Frontal cortex (tissue), 1 donor: ENCODE results near the gene XPA. TPM values are rescaled to one million over a fixed set of nuclear protein-coding genes. Genes with fewer than 3 reads are reported as not detected.

Experiments used
- total RNA-seq: library from RNA; depleted of rRNA; stranded (reverse); fragments of >200 nt; gene quantifications from one replicate; pipeline ENCODE4 v1.2.3, GENCODE V29; 2014

XPA gene
- total RNA-seq, 1 donor from 2014 or later, result 21.2 TPM

Other genes with a start within 250 kb of the XPA start
- gene TMOD1, start 195.7 kb downstream of the XPA start, total RNA-seq, result 20.0 TPM
- 34.2 TPM for gene TSTD2, start 64.0 kb downstream of the XPA start, total RNA-seq
- 62.0 TPM for gene NCBP1, start 63.5 kb downstream of the XPA start, total RNA-seq
- gene FOXE1, start 155.9 kb upstream of the XPA start, total RNA-seq, result not detected
- 18.3 TPM for gene TRMO, start 225.2 kb upstream of the XPA start, total RNA-seq
- gene HEMGN, start 240.8 kb upstream of the XPA start, total RNA-seq, result 3.7 TPM